Right lobe of liver (tissue), 6 donors: ENCODE results near the gene EPHA4. TPM values are rescaled to one million over a fixed set of nuclear protein-coding genes. Genes with fewer than 3 reads are reported as not detected.

Experiments
- ATAC-seq, 4 donors: fragments of 200-7000 bp; cut with Tn5 transposase; one replicate each; pipeline ENCODE4 v1.9.1; 2020; ENCODE audit warnings: mild to moderate bottlenecking in 4 of 4, moderate library complexity in 4 of 4
- DNase-seq, 3 donors: peaks; one replicate each; pipeline ENCODE4 v3.0.0-alpha.2; 2020
- H3K27ac ChIP-seq, 3 donors: fragments of 200-600 bp; one replicate each; pipeline ENCODE4 v1.8.0; 2022
- H3K27me3 ChIP-seq, 2 donors: fragments of 200-600 bp; one replicate each; pipeline ENCODE4 v1.8.0; 2022
- H3K36me3 ChIP-seq, 4 donors: fragments of 200-600 bp; sonication (generic) in 1 of 4; one replicate each; pipeline versions ENCODE4 v1.5.1 to v1.8.0; 2017 to 2022; ENCODE audit warnings: control low read depth in 1 of 4
- H3K4me1 ChIP-seq, 4 donors: fragments of 200-600 bp; sonication (generic) in 1 of 4; one replicate each; pipeline versions ENCODE4 v1.5.1 to v1.8.0; 2017 to 2022; ENCODE audit warnings: control low read depth in 1 of 4
- H3K4me3 ChIP-seq, 3 donors: fragments of 200-600 bp; one replicate each; pipeline ENCODE4 v1.8.0; 2022
- H3K9me3 ChIP-seq, 4 donors: fragments of 200-600 bp; sonication (generic) in 1 of 4; one replicate each; pipeline versions ENCODE4 v1.5.1 to v1.8.0; 2017 to 2022; ENCODE audit warnings: control low read depth in 1 of 4
- POLR2A ChIP-seq: fragments of 450-650 bp; IDR thresholded peaks from one replicate; pipeline ENCODE4 v1.6.1; 2017; ENCODE audit warnings: antibody characterized with exemption, mild to moderate bottlenecking
- WGBS: methylation state at CpG from one replicate; pipeline ENCODE4 v1.1.6; 2018; ENCODE audit warnings: low coverage, low lambda C conversion rate; ENCODE audit not compliant: insufficient coverage; ENCODE audit errors: missing lambda C conversion rate; 5-methylcytosine and 5-hydroxymethylcytosine counted together
- intact Hi-C, 2 donors: fragments of 100-400 bp; cut with DNase I; formaldehyde crosslinking; loops; one replicate each; pipeline versions ENCODE4 v1.11.2 to v1.14.1; 2022
- total RNA-seq, 6 experiments: library from RNA; depleted of rRNA in 2 of 6; stranded (reverse); fragments of >200 nt in 2 of 6; fragmentation: NEBNext Ultra II Directional in 3 of 6; extraction: Animal tissue kit (Norgen Biotek cat#: 25700) in 3 of 6; gene quantifications; one replicate each; pipeline versions ENCODE4 v1.1.0 to v1.2.4, GENCODE V29; 2016 to 2023
- TF ChIP-seq, protein P1 (sequence below), 4 donors: fragments of 200-600 bp in 3 of 4; fragments of 450-650 bp in 1 of 4; IDR thresholded peaks; one replicate each; pipeline versions ENCODE4 v1.5.1 to v1.8.0; 2016 to 2022; ENCODE audit warnings: antibody characterized with exemption in 4 of 4, mild to moderate bottlenecking in 2 of 4
- donor health status: DM: no; HTN: yes; CAD: no.
- donor health status: DM: no; HTN: no; CAD: no.
- donor health status: DM: no; HTN: no; CAD: no.
- donor health status: DM: no; HTN: yes; CAD: no.
- donor health status: DM: no; HTN: yes; CAD: no.

EPHA4 gene
- total RNA-seq, 6 experiments from 2014 or later: 0.61 to 2.9 (median 1.0) TPM

DNA sequence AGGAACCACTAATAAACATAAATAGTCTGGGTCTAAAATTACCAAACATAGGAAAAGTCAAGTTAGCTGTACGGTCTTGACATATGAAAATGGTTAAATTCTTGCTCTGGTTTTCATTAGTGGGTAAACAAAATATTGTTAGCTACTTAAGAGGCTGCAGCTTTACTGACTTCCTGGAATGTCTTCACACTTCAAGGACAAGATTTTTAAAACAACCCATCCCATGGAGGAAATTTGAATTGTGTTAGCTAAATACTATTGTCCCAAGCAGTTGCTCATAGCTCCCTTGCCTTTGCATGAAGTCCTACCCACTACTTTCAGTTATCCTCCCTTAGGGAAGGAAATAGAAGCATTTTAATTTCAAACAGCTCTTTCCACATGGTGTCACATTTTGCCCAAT is 128.5 kb downstream of the EPHA4 start:
- 58% methylated on average over 1 of the region's 1 CpG for WGBS

DNA sequence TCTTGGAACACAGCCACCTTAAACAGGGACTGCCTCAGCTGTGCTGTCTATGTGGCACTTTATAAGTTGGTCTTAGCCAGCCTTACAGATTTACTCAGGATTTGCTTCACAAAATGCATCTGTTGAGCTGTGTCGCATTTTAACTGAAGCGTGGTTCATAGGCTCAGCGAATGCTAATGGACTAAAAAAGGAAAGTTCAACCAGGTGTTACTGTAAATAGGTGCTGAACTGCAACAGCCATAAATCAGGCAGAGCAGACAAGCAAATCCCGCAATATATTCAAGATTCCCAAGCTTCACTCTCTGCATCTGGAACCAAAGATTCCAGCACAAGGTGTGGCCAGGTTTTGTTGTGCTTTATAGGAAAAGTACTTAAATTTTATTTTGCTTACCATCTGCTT is 130.0 kb downstream of the EPHA4 start:
- H3K27ac ChIP-seq: no peak overlapping the region
- no peak overlapping the region for H3K4me3 ChIP-seq
- H3K4me1 ChIP-seq: no peaks in the 10 kb centered on the region
- WGBS: 89% methylated on average over 2 of the region's 4 CpGs
- no peaks in the 10 kb centered on the region for H3K36me3 ChIP-seq
- no peaks in the 10 kb centered on the region for H3K27me3 ChIP-seq
- TF ChIP-seq, protein P1, sequence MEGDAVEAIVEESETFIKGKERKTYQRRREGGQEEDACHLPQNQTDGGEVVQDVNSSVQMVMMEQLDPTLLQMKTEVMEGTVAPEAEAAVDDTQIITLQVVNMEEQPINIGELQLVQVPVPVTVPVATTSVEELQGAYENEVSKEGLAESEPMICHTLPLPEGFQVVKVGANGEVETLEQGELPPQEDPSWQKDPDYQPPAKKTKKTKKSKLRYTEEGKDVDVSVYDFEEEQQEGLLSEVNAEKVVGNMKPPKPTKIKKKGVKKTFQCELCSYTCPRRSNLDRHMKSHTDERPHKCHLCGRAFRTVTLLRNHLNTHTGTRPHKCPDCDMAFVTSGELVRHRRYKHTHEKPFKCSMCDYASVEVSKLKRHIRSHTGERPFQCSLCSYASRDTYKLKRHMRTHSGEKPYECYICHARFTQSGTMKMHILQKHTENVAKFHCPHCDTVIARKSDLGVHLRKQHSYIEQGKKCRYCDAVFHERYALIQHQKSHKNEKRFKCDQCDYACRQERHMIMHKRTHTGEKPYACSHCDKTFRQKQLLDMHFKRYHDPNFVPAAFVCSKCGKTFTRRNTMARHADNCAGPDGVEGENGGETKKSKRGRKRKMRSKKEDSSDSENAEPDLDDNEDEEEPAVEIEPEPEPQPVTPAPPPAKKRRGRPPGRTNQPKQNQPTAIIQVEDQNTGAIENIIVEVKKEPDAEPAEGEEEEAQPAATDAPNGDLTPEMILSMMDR (IDR thresholded peaks at IDR 0.05): no peak
- no peak for TF ChIP-seq POLR2A
- H3K9me3 ChIP-seq: no peaks in the 10 kb centered on the region
- intact Hi-C loops: no loop called here
- no peak for ATAC-seq
- no peak for DNase-seq

More for the DNA sequence above, 128.5 kb downstream of the EPHA4 start:
- no peaks in the 10 kb centered on the region for H3K9me3 ChIP-seq
- no peaks in the 10 kb centered on the region for H3K4me1 ChIP-seq
- intact Hi-C loops: no loop called here
- no peak overlapping the region for H3K27ac ChIP-seq
- no peaks in the 10 kb centered on the region for H3K27me3 ChIP-seq
- TF ChIP-seq, protein P1 (IDR thresholded peaks at IDR 0.05): no peak
- TF ChIP-seq POLR2A: no peak
- DNase-seq: no peak
- H3K36me3 ChIP-seq: no peaks in the 10 kb centered on the region
- ATAC-seq: no peak
- H3K4me3 ChIP-seq: no peak overlapping the region

DNA sequence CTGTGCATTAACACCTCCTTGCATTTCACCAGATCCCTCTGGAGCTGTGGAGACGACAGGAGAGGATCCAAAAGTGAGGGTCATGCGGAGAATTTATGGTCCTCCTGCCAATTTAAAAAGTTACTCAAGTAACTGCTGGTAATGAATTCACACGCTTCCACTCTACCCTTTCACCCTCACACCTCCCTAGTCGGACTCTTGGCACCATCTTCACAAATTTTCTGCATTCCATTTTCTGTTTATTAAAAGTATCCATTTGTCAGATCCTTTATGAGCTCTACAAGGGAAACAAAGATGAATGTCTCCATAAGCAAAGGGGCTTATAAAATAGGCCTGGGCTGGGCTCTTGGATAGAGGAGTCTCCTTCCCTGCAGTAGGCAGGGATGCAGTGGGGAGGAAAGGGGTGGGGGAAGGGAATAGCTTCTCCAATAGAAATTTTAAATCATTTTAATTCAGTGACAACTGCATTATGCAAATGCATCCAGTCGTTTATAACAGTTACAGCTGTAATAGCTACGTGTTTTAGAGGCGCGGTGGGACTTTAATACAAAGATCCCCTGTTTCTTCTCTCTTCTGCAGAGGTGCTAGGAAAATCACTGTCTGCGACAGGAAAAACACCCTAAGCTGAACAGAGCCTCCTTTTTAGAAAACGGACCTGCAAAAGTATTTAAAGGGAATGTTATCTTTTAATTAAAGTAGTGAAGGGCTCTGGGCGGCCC is 132.2 kb downstream of the EPHA4 start:
- 64% methylated on average over 11 of the region's 11 CpGs for WGBS

DNA sequence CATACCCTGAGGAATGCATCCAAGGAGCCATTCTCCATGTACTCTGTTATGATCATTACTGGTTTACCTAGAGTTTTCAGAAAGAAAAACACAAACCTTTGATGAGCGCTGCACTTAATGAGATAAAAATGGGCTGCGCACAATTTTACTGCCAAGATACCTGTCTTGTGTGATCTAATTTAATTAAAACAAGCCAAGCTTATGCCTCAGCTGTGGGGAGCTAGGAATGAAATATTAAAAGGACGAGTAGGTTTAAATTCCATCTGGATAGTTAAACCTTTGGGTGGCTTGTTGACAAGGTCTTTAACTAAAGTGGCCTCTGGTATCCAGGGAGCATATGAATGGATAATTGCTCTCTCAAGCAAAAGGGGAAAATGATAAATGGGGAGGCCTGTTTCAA is 135.0 kb downstream of the EPHA4 start:
- Histone ChIP-seq H3K36me3 (no peaks in the 10 kb centered on the region), H3K4me1 (no peaks in the 10 kb centered on the region), H3K27me3 (no peaks in the 10 kb centered on the region), H3K4me3 (no peak overlapping the region), H3K27ac (no peak overlapping the region), H3K9me3 (no peaks in the 10 kb centered on the region)
- WGBS: 64% methylated on average over 3 of the region's 3 CpGs
- DNase-seq: no peak
- TF ChIP-seq, protein P1 (IDR thresholded peaks at IDR 0.05): no peak
- TF ChIP-seq POLR2A: no peak
- intact Hi-C loops: no loop called here
- no peak for ATAC-seq

More for the DNA sequence above, 132.2 kb downstream of the EPHA4 start:
- no peaks in the 10 kb centered on the region for H3K36me3 ChIP-seq
- intact Hi-C loops: no loop called here
- no peaks in the 10 kb centered on the region for H3K27me3 ChIP-seq
- H3K4me1 ChIP-seq: no peaks in the 10 kb centered on the region
- H3K4me3 ChIP-seq: no peak overlapping the region
- DNase-seq (no peak), ATAC-seq (no peak)
- H3K9me3 ChIP-seq: no peaks in the 10 kb centered on the region
- TF ChIP-seq, protein P1 (IDR thresholded peaks at IDR 0.05): no peak
- no peak for TF ChIP-seq POLR2A
- no peak overlapping the region for H3K27ac ChIP-seq
